Fibroblast of skin of left quadriceps (primary cell): ENCODE measurements around the gene CIBAR2.
A peak's percentile ranks its signal among the peaks of the same experiment; 100 is the strongest.
"Not testable (repeated sequence)": the region's sequence is repeated elsewhere in the genome, so short reads cannot be mapped to it uniquely, and the experiment has no call there.

ENCODE experiments used
- DNase-seq, 2 experiments: peaks; one replicate each; pipeline ENCODE4 v3.0.0-alpha.2; 2013; ENCODE audit warnings: low read depth in 2 of 2

CIBAR2 gene

DNA sequence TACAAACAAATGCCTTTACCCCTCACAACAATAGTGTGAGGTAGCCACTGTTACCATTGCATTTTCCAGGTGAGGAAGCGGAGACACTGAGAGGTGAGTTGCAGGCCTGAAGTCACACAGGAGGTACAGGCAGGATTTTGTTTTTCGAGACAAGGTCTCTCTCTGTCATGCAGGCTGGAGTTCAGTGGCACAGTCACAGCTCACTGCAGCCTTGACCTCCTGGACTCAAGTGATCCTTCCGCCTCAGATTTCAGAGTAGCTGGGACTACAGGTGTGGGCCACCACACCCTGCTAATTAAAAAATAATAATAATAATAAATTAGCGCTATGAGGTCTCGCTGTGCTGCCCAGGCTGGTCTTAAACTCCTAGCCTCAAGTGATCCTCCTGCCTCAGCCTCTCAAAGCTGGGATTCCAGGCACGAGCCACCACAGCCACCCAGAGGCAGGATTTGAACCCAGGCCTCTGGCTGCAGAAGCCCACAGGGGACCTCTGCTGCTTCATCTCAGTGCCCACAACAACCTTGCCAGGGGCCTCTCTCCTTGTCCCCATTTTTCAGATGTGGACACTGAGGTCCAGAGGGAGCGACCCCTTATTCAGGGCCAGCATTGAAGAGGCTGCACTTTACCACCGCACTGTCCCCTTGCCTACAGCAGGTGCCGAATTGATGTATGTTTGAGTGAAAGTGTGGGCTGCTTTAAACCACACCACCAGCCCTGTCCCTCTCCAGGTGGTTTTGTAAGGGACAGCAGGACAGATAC lies 16.0 kb upstream of the CIBAR2 start:
- DNase-seq: no peak

DNA sequence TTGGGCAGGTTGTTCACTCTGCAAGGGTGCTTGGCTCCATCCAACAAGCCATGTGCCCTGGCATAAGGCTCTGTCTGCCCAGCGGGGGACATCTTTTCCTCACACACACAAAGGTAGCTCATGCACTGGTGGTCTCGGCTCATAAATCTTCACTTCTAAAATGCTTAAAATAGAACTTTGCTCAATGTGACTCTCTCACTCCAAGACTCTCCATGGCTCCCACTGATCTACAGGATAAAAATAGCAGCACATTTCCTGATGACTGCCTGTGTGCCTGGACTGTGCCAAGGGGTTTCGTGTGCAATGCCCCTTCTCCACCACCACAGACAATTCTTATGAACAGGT lies 15.1 kb upstream of the CIBAR2 start:
- DNase-seq: no peak

DNA sequence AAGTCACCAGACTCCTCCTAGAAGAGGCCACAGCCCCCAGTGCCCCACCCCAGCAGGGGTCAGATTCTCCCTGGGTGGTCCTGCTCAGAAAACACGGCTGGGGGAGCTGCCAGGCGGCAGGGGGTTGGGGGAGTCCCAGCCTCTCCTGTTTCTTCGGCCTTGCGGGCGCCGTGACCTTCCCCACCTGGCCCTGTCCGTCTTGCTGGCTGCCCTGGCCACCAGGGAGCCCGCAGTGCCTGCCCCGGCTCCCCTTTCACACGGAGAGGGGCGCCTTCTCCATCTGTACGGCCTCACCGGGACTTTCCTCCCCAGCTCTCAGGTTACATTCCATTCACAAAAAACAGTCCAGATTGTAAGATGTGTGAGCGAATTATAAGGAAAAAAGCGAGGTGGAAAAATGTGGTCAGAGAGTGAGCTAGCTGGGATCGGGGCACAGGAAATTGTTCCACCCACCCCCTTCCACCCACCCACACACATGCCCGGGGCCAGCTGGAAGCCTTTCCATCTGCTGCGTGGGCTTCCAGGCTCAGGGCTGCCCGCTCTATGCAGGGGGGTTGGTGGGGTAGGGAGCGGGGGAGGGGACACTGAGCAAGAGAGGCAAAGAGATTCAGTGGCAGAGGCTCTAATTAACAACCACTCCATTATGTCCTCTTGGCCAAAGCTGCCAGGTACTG lies 14.6 kb upstream of the CIBAR2 start:
- peak; percentile 67 to 72 for DNase-seq

DNA sequence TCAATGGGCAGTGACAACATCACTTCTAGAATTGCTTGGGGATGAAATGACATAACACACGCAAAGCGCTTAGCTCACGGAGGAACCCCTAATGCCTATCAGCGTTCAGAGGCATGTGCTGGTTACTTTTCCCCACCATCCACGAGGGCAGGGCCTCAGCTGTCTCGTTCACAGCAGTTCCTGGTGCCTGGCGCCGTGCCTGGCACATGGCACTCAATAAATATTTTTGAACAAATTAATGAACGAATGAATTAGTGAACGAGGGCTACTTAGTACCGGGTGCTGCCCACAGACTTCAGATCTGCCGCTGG lies 14.1 kb upstream of the CIBAR2 start:
- no peak for DNase-seq

DNA sequence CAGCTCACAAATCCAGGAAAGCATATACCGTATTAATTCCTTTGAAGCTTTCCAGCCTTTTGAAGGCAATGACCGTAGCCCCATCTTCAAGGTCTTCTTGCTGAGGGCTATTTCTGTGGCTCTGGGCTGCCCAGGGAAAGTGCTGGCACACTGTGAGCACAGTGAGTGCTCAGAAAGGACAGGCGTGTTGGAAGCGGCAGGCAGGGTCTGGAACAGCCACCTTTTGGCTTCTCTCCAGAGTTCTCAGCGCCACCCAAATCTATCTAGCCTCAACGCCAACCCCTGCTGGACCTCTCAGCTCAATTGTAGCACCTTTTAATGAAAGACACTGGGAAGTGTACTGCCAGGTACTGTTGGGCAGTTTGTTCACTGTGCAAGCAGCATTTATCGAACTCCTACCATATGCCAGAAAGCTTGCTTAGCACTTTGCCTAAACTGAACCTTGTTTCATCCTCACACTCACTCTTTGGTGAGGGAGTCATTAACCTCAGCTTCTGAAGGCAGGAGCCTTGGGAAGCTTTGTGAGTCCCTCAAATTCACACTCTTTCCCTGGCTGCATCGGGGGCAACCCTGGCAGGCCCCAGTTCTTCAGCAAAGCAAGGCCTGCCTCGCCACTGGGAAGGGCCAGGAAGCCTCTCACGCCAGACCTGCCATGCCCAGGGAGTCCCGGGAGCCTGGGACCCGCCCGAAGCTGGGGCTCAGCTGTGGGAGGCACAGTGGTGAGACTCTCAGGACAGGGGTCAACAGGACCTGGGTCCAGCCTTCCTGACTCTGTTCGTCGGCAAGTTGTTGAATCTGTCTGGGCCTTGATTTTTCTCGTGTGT lies 13.5 kb upstream of the CIBAR2 start:
- no peak for DNase-seq

DNA sequence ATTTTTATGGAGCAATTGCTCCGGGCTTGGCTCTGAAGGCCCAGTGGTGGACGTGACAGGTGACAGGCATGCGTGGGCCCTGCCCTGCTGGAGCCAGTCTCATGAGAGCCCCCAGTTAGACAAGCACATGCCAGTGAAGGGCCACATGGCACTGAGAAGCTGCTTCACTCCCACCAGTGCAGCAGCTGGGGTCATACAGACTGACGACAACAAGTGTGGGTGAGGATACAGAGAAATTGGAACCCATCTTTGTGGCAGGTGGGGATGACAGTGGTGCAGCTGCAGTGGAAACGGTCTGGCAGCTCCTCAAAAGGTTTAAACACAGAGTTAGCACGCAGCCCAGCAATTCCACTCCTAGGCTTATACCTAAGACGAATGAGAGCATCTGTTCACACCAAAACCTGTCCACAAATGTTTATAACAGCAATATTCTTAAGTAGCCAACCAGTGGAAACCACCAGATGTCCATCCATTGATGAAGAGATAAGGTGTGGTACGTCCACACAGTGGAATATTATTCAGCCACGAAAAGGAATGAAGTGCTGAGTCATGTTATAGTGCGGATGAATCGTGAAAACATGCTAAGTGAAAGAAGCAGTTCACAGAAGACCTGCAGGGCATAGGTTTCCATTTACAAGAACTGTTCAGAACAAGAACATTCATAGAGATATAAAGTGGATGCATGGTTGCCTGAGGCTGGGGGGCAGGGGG lies 12.5 kb upstream of the CIBAR2 start:
- DNase-seq: no peak

DNA sequence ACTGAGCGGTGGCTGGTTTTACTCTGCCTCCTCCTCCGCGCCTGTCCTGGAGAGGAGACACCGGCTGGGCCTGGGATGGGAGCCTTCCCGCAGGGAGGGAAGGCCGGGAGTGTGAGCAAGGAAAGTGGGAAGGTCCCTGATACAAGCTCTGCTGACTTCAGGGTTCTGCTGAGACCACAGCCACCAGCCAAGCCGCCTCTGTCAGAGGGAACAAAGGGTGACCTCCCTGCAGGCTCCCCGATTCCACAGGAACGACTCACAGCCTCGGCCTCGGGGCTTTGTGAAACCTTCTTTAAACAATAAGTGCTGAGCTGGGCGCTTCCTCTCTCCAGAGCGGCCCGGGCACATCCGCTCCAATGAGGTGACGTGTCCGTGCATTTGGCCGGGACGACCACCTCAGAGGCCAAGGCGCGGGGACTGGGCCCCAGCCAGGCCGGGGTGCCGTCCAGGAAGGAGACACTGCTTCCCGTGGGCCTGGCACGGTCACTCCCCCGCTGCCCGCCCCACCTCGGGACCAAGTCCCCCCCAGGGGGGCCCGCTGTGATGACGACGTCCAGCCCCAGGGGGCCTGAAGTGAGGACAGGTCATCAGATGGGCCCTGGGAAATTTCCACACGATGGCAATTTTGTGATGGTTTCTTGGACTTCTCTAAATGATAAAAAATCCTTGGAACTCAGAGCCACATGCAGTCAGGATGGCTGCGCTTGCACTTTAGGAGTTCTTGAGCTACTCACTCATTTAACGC lies 11.8 kb upstream of the CIBAR2 start:
- DNase-seq: no peak

DNA sequence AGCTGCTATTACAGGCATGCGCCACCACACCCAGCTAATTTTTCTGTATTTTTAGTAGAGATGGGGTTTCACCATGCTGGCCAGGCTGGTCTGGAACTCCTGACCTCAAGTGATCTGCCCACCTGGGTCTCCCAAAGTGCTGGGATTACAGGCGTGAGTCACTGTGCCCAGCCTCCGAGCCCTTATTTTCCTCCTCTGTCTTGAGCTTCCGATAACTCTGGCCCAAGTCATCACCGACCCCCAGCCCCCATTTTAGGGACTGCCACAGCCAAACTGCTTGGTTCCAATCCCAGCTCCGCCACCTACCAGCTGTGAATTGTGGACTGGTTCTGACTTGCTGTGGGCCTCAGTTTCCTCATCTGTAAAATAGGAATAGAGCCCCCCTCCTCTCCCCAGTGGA lies 11.2 kb upstream of the CIBAR2 start:
- not testable (repeated sequence) for DNase-seq

DNA sequence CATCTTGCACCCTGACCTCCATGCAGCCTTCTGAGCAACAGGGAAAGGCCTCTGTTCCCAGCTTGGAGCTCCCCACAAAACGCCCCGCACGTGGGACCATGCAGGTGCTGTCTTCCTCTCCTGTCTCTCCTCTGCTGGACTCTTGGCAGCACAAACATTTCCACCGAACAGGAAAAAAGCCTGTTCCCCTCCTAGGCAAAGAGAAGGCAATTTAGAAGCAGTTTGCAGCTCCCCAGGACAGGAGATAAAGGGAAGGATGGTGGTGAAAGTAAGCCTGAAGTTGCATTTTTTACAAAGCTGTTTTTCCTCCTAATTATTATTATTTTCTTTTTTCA lies 7.7 kb upstream of the CIBAR2 start:
- no peak for DNase-seq

DNA sequence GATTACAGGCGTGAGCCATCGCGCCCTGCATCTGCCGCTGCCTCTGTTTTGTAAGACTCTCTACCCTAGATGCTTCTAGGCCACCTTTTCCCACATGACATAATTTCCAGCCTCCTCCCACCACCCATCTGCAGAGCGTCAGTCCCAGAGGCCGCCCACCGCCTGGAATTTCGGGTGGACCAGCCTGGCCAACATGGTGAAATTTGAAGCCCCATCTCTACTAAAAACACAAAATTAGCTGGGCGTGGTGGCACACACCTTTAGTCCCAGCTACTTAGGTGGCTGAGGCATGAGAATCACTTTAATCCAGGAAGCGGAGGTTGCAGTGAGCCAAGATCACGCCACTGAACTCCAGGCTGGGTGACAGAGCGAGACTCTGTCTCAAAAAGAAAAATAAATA lies 5.1 kb upstream of the CIBAR2 start:
- DNase-seq: no peak

DNA sequence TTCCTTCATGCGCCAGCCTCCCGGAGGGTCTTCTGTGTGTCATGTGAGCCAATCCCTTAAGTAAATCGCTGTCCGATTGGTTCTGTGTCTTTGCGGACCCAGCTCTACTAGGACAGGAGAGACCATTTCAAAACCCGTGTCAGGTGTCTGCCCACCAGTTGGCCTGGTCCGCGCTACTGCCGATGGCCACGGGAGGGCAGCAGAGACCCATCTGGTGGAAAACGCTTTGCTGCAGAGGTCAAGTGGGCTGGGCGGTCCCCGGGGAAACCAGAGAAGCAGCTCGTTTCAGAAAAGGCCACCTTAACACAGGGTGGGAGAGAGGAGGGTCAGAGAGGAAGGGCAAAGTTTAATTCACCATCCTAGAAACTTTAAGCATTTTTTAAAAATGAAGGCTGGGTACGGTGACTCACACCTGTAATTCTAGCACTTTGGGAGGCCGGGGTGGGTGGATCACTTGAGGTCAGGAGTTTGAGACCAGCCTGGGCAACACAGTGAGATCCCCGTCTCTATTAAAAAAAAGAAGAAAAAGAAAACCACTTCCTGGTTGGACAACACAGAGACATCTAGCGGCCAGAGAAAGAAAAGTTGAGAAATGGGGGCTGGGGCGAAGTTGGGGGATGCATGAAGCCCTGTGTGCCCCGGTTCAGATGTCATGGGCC lies 2.8 kb upstream of the CIBAR2 start:
- DNase-seq: peak in 1 of 2 experiments; percentile 49

DNA sequence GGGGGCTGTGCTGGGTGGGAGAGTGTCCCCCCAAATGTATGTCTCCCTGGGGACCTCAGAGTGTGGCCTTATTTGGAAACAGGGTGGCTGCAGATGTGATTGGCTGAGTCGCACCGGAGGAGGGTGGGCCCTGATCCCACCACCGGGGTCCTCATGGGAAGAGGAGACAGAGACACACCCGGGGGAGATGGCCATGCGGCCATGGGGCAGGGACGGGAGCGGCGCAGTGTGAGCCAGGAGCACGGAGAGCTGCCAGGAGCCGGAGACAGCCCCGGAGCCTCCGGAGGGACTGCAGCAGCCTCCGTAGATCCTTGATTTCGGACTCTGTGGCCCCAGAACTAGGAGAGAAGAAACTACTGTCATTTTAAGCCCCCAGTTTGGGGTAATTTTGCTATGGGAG lies 1.6 kb upstream of the CIBAR2 start:
- DNase-seq: no peak

DNA sequence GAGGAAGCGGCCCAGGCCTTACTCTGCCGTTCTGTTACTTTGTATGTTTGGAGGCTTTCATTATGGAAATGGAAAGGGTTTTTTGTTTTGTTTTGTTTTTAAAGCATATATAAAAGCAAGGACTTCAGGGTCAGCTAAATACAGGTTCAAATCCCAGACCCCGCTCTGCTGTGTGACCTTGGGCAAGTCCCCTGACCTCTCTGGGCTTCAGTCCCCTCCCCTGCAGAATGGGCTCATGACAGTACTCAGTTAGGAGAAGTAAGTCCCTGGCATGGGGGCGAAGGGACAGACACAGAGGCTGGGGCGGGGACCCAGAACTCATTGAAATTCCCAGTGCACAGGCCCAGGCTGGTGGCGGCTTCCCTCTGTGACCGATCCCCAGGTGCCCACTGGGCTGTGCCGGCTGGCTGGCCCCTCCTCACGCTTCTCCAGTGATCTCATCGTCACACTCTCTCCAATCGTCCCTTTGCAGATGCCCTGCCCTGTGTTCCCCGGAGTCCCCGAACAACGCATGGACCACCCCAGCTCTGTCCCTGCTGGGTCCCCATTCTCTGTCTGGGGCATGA lies 979 bp upstream of the CIBAR2 start:
- DNase-seq: no peak

DNA sequence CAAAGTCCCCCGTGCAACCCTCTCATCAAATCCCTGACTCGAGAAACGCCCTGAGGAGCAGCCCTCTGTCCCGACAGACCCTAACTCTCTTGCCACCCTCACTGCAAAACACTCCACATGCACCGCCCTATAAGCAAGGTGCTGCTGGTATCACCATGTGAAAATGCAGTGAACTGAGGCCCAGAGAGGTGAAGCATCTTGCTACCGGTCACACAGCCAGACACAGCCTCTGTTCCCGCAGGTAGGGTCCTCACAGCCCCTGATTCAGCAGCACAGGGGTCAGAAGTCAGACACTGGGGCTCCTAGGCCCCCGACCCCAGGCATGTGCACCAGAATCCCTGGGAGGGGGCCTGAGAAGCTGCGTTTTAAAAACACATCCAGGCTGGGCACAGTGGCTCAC lies 1.1 kb downstream of the CIBAR2 start:
- no peak for DNase-seq

DNA sequence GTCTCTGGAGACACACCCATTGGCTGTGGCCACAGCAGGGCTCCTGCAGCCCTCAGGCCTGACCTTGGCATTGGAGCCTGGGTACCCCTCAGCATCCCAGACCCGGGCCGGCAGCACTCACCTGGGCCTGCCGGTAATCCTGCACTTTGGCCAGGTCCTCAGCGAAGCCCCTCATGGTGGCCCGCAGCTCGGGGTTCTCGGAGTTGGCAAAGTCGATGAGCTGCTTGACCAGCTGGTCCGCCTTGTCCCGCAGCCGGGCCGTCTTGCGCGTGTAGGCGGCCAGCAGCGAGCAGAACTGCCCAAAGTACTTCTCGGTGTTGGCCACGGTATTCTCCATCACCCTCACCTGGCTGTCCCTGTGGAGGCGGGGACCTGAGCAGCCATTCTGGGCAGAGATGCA lies 2.2 kb downstream of the CIBAR2 start:
- DNase-seq: no peak

DNA sequence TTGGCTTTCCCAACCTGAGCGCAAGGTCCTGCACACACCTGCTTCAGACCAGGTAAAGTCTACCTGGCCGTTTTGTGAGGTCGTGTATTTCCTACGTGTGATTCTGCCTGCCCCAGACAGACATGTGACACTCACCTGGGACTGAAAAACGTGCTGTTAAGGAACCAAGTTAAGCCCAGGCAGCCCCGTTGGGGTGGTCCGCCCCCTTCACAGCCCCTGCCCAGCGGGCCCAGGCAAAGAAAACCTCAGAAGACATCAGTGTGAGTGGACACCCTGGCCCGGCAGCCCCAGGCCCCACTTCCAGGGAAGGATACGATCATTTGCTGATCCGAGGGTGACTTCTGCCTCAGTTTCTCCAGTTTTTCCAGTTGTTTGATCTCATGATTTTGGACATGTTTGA lies 4.7 kb downstream of the CIBAR2 start:
- no peak for DNase-seq

DNA sequence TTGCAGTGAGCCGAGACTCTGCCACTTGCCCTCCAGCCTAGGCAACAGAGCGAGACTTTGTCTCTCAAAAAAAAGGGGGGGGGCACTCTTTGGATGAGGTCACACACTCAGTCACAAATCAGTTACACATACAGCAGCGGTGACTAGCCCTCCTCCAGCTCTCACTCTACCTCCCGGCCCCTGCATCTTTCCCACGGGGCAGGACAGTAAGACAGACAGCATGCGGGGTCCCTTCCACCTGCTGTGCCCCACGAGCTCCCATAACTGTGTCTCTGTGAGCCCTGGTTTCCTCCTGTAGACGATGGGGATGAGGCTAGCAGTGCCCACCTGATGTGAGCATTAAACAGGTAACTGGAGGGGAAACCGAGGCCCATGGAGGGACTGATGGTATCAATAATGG lies 5.2 kb downstream of the CIBAR2 start:
- DNase-seq: no peak

DNA sequence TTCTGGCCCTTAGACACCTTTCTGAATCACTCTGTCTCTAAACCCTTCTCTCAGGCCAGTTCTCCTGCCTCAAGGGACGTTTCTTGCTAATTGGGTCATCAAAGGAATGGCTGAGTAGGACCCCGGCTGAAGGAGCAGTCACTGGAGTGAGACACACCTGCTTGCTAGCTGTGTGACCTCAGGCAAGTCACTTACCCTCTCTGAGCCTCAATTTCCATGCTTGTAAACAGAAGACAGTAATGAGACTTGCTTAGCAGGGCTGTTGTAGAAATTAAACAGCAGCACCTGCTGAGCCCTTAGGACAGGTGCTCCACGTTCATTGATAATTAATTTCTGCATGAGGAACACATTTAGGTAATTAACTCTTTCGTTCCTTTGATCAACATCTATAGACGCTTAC lies 6.8 kb downstream of the CIBAR2 start:
- DNase-seq: no peak

DNA sequence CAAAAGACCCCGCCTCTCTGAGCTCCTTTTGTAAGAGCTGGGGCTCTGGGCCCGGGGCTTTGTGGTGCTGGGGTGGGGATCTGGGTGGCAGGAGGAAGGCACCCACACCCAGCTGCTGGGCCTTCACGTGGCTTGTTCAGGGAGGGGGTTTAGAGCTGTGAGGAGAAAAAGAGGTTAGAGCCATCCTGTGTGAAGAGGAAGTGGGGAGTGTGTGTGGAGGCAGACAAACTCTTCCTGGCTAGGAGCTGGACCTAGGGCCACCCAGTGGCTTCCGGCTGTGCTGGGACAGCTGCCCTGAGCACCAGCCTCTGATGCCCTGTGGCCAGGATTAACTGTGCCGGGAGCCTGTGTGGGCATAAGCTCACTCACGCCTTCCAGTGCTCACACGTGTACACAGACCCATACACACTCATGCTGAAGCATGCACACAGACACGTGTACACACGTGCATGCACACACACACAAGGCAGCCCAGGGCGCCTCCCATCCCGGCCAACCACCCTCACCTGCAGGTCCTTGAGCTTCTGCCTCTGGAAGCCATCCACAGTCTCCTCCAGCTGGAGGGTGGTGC lies 7.4 kb downstream of the CIBAR2 start:
- DNase-seq: no peak

DNA sequence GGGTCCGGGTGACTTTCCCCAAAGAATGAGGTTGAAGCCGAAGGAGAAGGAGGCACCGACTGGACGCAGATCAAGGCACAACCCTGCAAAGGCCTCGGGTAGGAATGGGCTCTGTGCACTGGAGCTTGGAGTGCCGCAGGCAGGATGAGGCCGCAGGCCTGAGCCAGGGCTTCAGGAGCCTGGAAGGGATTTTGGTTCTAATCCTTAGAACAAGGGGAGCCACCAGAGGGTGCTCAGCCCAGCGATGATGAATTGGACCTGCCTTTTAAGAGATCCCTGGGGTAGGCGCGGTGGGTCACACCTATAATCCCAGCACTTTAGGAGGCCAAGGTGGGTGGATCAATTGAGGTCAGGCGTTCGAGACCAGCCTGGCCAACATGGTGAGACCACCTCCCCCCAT lies 8.1 kb downstream of the CIBAR2 start:
- no peak for DNase-seq
